ENCODE results near the gene KIRREL3.
"Not testable (repeated sequence)": the region's sequence is repeated elsewhere in the genome, so short reads cannot be mapped to it uniquely, and the experiment has no call there.

The KIRREL3 gene

DNA sequence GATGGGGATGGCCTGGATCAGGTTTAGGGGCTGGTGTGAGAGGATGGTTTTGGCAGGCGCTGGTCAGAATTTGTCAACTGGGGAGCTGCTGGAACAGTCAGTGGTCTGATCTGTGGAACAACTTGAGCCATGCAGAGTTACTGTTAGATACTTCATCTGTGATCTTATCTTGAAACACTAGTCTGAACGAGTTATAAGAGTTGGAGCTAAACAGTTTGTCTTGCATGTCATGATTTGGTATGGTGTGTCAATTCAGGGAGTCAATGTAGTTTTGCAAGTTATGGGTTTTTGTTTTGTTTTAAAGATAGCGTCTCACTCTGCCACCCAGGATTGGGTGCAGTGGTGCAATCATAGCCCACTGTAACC, 591.0 kb downstream of the KIRREL3 start:
- DNase-seq, result no peak

- no peak for DNase-seq
Observed at GRCh38 chr11:126408901-126409619, 591.5 kb downstream of the KIRREL3 start.

DNA sequence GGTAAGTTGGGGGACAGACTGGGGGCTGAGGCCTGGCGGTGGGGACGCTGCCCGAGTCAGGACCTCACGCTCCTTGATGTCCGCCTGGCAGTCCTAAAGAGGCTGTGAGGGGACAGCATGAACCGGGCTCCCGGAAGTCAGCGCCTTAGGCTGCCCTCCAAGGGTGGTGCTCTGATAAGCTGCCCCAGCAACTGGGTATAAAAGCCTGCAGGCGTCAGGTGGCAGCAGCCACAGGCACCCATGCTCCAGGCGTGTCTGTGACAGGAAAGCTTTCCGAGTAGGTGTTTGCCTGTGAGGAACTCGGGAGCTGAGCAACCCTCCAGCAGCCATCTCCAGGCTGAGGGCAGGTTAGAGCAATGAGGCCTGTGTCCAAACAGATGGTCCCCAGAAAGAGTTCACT, 592.1 kb downstream of the KIRREL3 start:
- no peak for DNase-seq

DNA sequence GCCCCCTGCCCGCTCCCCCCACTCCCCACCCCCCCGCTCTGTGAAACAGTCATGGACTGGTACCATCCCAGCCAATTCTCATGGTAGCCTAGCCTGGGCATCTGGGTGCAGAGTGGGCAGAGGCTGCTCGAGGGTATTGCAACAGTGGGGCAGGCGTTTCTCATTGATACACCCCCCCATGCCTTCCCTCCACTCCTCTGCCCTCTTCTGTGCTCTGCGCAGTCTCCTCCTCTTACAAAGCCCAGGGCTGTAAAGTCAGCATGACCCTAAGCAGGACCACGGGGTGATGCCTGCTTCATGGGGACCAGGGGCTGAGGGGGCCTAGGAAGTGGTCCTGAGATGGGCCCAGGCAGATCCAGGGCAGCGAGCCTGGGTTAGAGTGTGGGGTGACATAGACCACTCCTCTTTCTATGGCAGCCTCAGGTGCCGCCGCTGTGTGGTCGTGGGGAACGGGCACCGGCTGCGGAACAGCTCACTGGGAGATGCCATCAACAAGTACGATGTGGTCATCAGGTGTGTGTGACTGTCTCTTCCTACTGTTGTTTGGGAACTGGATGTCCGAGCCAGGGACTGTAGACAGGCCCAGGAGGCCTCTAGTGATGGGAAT, 592.8 kb downstream of the KIRREL3 start:
- no peak for DNase-seq

- no peak for DNase-seq
Observed at GRCh38 chr11:126407101-126407521, 593.5 kb downstream of the KIRREL3 start.

GRCh38 chr11:126406368-126406767, 594.2 kb downstream of the KIRREL3 start:
- DNase-seq, result no peak

GRCh38 chr11:126405906-126406305, 594.7 kb downstream of the KIRREL3 start:
- no peak for DNase-seq

DNA sequence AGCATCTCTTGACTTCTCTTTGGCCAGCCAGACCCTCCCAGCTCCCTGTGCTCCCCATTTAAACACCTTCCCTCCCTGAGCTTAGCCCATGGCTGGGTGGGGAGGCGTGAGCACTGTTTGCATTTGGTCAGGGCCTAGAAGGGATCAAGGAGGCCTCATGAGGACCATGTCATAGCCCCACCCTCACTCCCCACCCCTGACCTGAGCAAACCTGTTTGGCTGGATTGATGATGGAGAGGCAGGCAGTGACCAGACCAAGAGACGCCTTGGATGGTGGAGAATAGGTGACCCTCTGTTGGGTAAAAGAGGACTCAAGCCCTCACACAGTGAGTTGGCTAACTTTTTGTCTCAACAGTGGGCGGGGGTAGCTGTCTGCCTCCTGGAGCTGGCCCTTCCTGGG, 595.2 kb downstream of the KIRREL3 start:
- DNase-seq, result no peak

DNA sequence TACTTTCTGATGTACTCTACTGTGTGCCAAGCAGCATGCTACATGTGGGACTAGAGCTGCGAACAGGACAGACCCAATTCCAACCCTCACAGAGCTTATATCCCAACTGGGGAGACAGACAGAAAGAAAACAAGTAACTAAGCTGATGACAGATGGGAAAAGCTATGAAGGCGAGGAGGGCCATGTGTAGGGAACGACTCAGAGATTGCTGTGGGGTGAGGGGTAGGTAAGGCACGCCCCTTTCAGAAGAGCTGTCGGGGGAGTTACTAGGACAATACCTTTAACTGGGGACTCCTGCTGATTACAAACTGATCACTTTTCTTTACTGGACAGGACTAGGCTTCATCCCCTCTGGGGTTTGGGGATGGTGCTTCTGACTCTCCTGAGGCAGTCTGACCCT, 596.2 kb downstream of the KIRREL3 start:
- no peak for DNase-seq

- no peak for DNase-seq
Observed at GRCh38 chr11:126403658-126404057, 596.9 kb downstream of the KIRREL3 start.

GRCh38 chr11:126403022-126403581, 597.5 kb downstream of the KIRREL3 start:
- no peak for DNase-seq

DNA sequence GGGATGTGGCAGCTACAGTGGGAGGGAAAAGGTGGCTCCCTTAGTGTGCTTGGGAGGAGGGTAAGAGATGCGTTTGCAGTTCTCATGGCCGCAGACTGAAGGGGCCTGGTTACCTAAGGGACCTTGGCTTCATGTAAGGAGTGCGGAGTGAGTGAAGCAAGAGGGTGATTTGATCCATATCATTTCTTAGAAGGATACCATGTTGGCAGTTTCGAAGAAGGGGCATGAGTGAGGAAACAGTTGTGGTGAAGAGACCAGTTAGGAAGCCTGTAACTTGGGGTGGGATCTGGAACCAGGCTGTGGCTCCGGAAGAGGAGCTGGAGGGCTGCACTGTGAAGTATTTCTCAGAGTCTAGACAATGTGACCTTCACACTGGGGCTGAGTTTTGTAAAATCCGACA, 600.1 kb downstream of the KIRREL3 start:
- no peak for DNase-seq

DNA sequence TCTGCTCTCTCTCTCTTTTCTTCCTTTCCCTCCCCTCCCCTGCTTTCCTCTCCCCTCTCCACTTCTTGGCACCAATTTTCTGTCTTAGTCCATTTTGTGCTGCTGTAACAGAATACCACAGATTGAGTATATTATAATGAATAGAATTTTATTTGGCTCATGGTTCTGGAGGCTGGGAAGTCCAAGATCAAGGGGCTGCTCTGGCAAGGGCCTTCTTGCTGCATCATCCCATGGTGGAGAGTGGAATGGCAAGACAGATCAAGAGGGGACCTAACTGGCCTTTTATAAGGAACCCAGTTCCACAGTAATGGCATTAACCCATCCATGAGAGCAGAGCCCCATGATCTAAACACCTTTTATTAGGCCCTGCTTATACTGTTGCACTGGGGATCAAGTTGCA, 600.6 kb downstream of the KIRREL3 start:
- no peak for DNase-seq

DNA sequence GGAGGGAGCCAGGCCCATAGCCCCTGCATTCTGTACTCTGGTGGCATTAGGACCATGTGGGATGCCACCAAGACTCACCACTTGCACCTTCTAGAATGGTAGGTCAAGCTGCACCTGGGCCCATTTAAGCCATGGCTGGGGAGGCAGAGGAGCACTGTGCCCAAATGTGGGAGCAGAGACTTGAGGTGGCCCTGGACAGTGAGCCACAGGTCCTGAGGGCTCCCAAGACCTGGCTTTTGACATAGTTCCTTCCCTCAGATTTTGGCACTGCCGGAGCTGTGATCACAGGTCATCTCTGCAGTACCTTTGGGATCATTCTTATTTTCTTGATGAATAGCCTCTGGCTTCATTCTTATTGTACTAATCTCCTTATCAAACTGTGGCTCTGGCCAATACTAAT, 601.8 kb downstream of the KIRREL3 start:
- no peak for DNase-seq

DNA sequence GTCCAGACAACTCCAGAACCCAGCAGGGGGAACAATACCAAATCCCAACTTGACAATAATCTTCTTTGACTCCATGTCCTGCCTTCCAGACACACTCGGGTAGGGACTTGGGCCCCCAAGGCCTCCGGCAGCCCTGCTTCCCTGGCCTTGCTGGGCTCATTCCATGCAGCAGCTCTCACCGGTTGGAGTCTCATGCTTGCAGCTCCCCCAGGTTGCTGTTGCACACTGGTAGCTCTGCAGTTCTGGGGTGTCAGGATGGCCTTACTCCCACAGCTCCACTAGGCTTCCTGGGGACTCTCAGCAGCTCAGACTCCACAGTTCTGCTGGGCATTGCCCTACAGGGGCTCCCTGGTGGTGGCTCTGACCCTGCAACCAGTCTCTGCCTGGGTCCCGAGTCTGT, 602.3 kb downstream of the KIRREL3 start:
- DNase-seq, result no peak

DNA sequence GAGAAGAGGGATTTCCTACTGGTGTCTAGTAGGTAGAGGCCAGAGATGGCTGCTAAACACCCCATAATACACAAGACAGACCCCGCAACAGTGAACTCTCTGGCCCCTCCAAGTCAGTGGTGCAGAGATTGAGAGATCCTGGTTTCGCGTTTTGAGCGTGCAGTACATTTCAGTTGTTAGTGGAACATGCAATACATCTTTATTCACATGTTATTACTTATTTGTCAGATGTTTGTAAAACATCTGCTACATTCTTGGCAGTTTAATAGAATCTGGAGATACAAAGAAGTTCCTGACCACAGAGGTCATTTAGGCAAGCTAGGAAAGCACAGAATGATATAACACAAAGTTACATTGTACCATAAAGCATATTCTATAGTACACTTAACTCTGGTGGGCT, 603.6 kb downstream of the KIRREL3 start:
- no peak for DNase-seq

DNA sequence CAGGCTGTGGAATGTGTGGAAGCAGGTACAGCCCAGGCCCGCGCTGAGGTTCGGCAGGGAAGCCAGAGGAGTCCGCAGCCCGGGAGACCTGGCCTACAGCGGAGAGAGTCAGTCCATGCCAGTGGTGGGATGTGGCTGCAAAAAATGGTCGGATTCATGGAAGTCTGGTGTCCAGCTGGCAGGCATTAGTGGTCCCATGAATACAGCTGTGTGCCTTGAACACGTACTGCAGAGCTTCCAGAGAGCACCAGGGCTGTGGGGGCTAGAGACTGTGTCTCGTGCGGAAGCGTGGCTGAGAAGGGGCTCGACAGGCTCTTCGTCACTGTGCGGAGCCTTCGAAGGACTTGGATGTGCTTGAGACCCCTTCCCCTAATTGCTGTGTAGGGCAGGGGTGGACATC, 604.3 kb downstream of the KIRREL3 start:
- not testable (repeated sequence) for DNase-seq

DNA sequence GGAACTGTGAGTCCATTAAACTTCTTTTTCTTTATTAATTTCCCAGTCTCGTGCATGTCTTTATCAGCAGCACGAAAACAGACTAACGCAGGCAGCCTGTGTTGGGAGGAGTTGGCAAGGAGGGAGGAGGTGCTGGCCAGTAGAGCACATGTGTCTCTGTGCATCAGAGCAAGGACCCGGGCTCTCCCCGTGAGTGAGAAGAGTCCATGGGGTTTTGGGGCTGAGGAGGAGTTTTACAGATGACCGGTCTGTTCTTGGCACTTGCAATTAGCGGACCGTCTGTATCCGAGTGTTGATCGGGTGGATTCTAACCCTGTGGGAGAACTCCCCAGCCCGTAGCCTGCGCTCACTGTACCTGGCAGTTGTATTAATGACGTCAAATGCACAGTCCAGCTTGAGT, 604.8 kb downstream of the KIRREL3 start:
- DNase-seq, result not testable (repeated sequence)

DNA sequence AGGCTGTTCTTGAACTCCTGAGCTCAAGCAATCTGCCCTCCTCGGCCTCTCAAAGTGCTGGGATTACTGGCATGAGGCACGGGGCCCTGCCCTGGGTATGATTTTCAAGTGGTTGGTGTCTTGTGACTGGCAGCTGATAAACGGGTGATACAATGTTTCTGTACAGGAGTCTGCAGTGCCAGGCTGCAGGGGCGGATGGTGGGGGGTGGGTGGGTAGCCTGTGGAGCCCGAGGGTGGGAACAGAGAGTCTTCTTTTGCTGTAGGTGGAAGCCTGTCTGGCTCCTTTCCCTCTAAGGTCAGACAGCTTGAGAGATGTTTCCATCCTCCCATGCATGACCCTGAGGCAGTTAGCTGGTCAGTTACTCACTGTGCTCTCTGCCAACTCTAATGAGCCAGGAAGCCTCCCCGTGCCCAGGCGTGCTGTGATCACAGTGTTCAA, 605.9 kb downstream of the KIRREL3 start:
- DNase-seq, result not testable (repeated sequence)

- no peak for DNase-seq
Observed at GRCh38 chr11:126394036-126394435, 606.5 kb downstream of the KIRREL3 start.

DNA sequence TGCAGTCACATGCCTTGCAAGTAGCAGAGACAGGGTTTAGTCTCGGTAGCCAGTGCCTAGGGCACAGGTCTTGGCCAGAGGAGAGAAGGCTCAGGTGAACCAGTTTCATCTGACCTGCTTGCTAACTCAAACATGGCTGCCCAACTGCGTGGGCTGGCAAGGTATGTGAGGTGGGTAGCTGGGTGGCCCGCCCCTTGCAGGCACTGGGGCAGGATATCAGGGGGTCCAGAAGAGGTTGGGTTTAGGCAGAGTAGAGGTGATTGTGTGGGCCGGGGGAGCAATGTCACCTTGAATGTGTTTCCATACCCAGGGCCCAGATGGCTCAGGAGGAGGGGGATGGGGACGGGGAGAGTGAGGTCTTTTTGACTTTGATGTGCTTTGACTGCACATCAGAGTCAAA, 607.4 kb downstream of the KIRREL3 start:
- no peak for DNase-seq

- no peak for DNase-seq
Observed at GRCh38 chr11:126392633-126393013, 607.9 kb downstream of the KIRREL3 start.

GRCh38 chr11:126391970-126392632, 608.5 kb downstream of the KIRREL3 start:
- no peak for DNase-seq

Measured in NCI-H1092 (cell line).